Dermis blood vessel endothelial cell (primary cell): ENCODE measurements around the gene GPR108. TPM values are rescaled to one million over a fixed set of nuclear protein-coding genes. Genes with fewer than 3 reads are reported as not detected.
"Not testable (repeated sequence)": the region's sequence is repeated elsewhere in the genome, so short reads cannot be mapped to it uniquely, and the experiment has no call there.

Source experiments
- DNase-seq: peaks from one replicate; pipeline ENCODE4 v3.0.0; 2010
- total RNA-seq: library from RNA; depleted of rRNA; stranded (reverse); fragments of >200 nt; gene quantifications from 2 replicates; pipeline ENCODE4 v1.2.3, GENCODE V29; 2014

The GPR108 gene
- total RNA-seq, 1 donor from 2014 or later, result 56.2 TPM

GRCh38 chr19:6760606-6761005, 23.2 kb upstream of the GPR108 start:
- DNase-seq, result no peak

GRCh38 chr19:6754653-6755463, 17.5 kb upstream of the GPR108 start:
- no peak for DNase-seq

- no peak for DNase-seq
Measured at GRCh38 chr19:6754136-6754535, 16.8 kb upstream of the GPR108 start.

- peak; percentile 74 for DNase-seq
Measured at GRCh38 chr19:6753178-6754031, 16.0 kb upstream of the GPR108 start.

GRCh38 chr19:6752256-6753177, 15.1 kb upstream of the GPR108 start:
- DNase-seq, result no peak

GRCh38 chr19:6751189-6751588, 13.8 kb upstream of the GPR108 start:
- DNase-seq, result no peak

GRCh38 chr19:6750062-6750461, 12.7 kb upstream of the GPR108 start:
- DNase-seq, result no peak

- not testable (repeated sequence) for DNase-seq
Measured at GRCh38 chr19:6748543-6748942, 11.2 kb upstream of the GPR108 start.

- no peak for DNase-seq
Measured at GRCh38 chr19:6745965-6746364, 8.6 kb upstream of the GPR108 start.

- DNase-seq, result peak; percentile 78
Measured at GRCh38 chr19:6744381-6745301, 7.3 kb upstream of the GPR108 start.

- no peak for DNase-seq
Measured at GRCh38 chr19:6743714-6744380, 6.5 kb upstream of the GPR108 start.

GRCh38 chr19:6743066-6743465, 5.7 kb upstream of the GPR108 start:
- no peak for DNase-seq

GRCh38 chr19:6740589-6741343, 3.4 kb upstream of the GPR108 start:
- peak; percentile 49 for DNase-seq

- DNase-seq, result peak; percentile 40
Measured at GRCh38 chr19:6739883-6740588, 2.7 kb upstream of the GPR108 start.

- peak; percentile 87 for DNase-seq
Measured at GRCh38 chr19:6739390-6739882, 2.1 kb upstream of the GPR108 start, which contains the start of gene TRIP10. TSS of gene TRIP10 (plus strand) at chr19:6739680. CDS start at chr19:6739762, 82 bp downstream.

- DNase-seq, result peak; percentile 44
Measured at GRCh38 chr19:6738787-6739389, 1.5 kb upstream of the GPR108 start.

- DNase-seq, result peak; percentile 87
Measured at GRCh38 chr19:6737873-6738786, 750 bp upstream of the GPR108 start.

- no peak for DNase-seq
Measured at GRCh38 chr19:6736917-6737283, 480 bp downstream of the GPR108 start.
